D341Med (cell line): ENCODE data around the gene SLC35F3.

ENCODE experiments used
- DNase-seq: peaks from one replicate; pipeline ENCODE4 v3.0.0; 2012; ENCODE audit warnings: low spot score

Gene SLC35F3

GRCh38 chr1:234260578-234260977, 356.1 kb downstream of the SLC35F3 start:
- DNase-seq, result no peak

GRCh38 chr1:234261545-234261944, 357.1 kb downstream of the SLC35F3 start:
- DNase-seq, result no peak

- DNase-seq, result no peak
These were observed 357.7 kb downstream of the SLC35F3 start for GRCh38 chr1:234262007-234262753.

- DNase-seq, result no peak
These were observed 358.3 kb downstream of the SLC35F3 start for GRCh38 chr1:234262754-234263105.

- DNase-seq, result no peak
These were observed 360.4 kb downstream of the SLC35F3 start for GRCh38 chr1:234264832-234265231.

GRCh38 chr1:234265321-234265720, 360.8 kb downstream of the SLC35F3 start:
- no peak for DNase-seq

GRCh38 chr1:234265861-234266260, 361.4 kb downstream of the SLC35F3 start:
- no peak for DNase-seq

GRCh38 chr1:234270093-234270492, 365.6 kb downstream of the SLC35F3 start:
- no peak for DNase-seq

GRCh38 chr1:234270581-234271242, 366.2 kb downstream of the SLC35F3 start:
- no peak for DNase-seq

- DNase-seq, result no peak
These were observed 366.7 kb downstream of the SLC35F3 start for GRCh38 chr1:234271243-234271606.

GRCh38 chr1:234272656-234273312, 368.3 kb downstream of the SLC35F3 start:
- no peak for DNase-seq

- DNase-seq, result no peak
These were observed 369.5 kb downstream of the SLC35F3 start for GRCh38 chr1:234273981-234274380.

GRCh38 chr1:234276151-234276788, 371.8 kb downstream of the SLC35F3 start:
- DNase-seq, result no peak

- DNase-seq, result no peak
These were observed 372.8 kb downstream of the SLC35F3 start for GRCh38 chr1:234277161-234277868.

- DNase-seq, result no peak
These were observed 374.5 kb downstream of the SLC35F3 start for GRCh38 chr1:234279021-234279420.

GRCh38 chr1:234280500-234280899, 376.0 kb downstream of the SLC35F3 start:
- no peak for DNase-seq

GRCh38 chr1:234281826-234282489, 377.5 kb downstream of the SLC35F3 start:
- no peak for DNase-seq

GRCh38 chr1:234286206-234286605, 381.7 kb downstream of the SLC35F3 start:
- no peak for DNase-seq

- DNase-seq, result no peak
These were observed 384.5 kb downstream of the SLC35F3 start for GRCh38 chr1:234288946-234289345.

GRCh38 chr1:234289538-234290305, 385.2 kb downstream of the SLC35F3 start:
- no peak for DNase-seq

GRCh38 chr1:234292011-234292410, 387.5 kb downstream of the SLC35F3 start:
- no peak for DNase-seq
